Fibroblast of mammary gland (primary cell): Measurements from ENCODE around the gene ASAH2B.
"Not testable (repeated sequence)": the region's sequence is repeated elsewhere in the genome, so short reads cannot be mapped to it uniquely, and the experiment has no call there.

Experiments
- DNase-seq: peaks from one replicate; pipeline ENCODE4 v3.0.0-alpha.2; 2010; ENCODE audit warnings: low read depth
- H3K4me3 ChIP-seq: 2 replicates; pipeline ENCODE4 v1.5.1; 2011; ENCODE audit warnings: low read depth, mild to moderate bottlenecking, low read length, moderate library complexity; ENCODE audit not compliant: control insufficient read depth
- TF ChIP-seq, protein P1 (sequence below): conservative IDR thresholded peaks from 2 replicates; pipeline ENCODE4 v1.5.1; 2011; ENCODE audit warnings: low read depth, low read length, inconsistent platforms; ENCODE audit not compliant: control insufficient read depth, insufficient read depth

The ASAH2B gene

DNA sequence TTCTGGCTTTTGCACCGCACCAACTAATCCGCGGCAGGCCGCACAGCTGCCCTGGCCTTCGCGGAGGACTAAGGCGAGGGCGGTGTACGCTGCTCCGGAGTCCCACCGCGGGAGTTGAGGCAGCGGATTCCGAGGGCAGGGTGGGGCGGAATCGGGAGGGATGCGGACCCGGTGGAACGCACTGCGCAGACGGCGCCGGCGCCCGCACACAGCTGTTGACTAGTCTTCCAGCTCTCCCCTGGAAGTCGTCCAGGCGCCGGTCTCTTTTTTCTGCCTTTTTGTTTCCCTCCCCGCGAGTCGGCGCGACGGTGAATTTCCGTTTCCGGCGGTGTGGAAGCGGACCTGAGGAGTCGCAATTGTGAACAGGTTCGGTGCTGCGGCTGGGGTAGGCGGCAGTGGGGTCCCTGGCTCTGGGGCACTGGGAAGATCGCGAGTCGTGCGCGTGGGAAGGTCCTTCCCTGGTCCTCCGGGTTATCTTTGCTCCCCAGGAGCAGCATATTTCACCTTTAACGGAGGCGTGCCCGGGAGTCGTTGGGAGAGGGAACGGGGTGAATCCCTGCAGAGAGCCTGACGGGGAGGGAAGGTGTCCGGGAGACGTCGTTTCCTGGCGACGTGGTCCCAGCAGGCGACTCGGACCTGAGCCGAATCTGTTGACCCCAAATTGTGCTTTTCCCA, at the start of gene ASAH2B:
Gene ASAH2B (plus strand): TSS at position 319 of the 675 bp plus-strand sequence. CDS start 5,195 bp downstream, outside the sequence.
- TF ChIP-seq, protein P1, sequence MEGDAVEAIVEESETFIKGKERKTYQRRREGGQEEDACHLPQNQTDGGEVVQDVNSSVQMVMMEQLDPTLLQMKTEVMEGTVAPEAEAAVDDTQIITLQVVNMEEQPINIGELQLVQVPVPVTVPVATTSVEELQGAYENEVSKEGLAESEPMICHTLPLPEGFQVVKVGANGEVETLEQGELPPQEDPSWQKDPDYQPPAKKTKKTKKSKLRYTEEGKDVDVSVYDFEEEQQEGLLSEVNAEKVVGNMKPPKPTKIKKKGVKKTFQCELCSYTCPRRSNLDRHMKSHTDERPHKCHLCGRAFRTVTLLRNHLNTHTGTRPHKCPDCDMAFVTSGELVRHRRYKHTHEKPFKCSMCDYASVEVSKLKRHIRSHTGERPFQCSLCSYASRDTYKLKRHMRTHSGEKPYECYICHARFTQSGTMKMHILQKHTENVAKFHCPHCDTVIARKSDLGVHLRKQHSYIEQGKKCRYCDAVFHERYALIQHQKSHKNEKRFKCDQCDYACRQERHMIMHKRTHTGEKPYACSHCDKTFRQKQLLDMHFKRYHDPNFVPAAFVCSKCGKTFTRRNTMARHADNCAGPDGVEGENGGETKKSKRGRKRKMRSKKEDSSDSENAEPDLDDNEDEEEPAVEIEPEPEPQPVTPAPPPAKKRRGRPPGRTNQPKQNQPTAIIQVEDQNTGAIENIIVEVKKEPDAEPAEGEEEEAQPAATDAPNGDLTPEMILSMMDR, result no peak
- peak within 1 kb of the TSS; percentile 72 for H3K4me3 ChIP-seq
- peak; percentile 67 for DNase-seq

DNA sequence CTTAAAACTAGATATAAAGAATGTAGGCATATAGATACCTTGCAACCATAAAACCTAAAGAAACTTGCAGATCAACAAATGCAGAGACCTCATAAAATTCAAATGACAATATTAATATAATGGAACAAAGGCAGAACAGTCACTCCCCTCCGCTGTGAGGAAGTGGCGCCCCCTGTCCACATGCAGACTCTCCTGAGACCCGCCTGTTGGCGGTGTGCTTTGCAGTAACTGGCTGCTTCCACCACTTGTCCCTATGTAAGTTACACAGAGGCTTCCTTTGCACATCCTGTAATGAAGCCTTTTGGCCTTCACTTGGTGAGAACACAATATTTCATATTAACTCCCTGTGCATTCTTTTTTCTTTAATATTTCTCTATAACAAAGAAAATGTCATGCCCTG, 41.9 kb upstream of the ASAH2B start:
- not testable (repeated sequence) for H3K4me3 ChIP-seq, DNase-seq

DNA sequence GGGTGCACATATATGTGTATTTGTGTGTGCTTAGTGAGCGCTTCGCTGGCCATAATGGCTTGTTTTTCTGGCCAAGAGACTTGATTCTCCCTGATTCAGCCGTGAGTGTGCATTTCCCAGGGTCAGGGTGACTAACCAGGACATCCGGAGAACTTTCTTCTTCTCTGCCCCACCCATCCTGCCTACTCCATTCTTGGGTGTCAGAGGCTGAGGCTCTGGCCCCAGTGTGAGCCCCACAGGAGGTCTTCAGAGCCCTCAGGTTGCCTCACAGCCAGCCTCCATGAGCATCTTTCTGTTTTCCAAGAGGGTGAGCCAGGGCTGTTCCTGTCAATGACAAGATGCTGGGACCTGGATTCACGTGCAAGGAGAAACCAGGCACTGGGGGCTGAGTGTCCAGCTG, 37.8 kb upstream of the ASAH2B start:
- DNase-seq, result peak; percentile 33
- not testable (repeated sequence) for H3K4me3 ChIP-seq

DNA sequence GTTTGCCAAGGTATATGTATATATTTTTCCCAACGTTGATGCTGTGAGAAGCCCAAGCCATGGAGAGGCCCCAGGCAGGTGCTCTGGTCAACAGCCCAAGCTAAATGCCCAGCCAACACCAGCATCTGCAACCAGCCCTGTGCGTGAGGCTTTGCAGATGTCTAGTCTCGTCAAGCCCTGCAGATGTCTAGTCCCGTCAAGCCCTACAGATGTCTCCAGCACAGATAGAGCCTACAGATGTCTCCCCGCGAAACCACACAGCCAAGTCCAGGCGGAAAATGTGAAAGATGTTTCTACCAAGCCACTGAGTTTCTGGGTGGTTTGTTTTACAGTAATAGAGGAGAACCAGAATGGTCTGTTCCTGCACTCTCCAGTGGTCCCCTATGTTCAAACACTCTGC, 36.7 kb upstream of the ASAH2B start:
- H3K4me3 ChIP-seq, DNase-seq: not testable (repeated sequence)

DNA sequence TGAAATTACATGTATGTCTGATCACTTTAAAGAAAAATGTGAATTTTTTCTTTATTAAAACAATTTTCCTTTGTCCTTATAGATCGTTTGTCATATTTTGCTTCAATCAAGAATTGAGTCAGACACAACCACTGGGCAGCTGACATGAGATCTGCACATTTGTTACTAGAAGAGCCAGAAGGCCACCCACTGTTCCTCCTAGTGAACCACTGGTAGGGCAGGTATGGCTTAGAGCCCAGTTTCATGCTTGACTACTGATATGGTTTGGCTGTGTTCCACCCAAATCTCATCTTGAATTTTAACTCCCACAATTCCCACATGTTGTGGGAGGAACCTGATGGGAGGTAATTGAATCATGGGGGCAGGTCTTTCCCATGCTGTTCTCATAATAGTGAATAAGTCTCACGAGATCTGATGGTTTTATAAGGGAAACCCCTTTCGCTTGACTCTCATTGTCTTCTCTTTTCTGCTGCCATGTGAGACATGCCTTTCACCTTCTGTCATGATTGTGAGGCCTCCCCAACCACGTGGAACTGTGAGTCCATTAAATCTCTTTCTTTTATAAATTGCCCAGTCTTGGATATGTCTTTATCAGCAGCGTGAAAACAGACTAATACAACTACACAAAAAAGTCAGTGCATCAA, 35.2 kb upstream of the ASAH2B start:
- not testable (repeated sequence) for H3K4me3 ChIP-seq
- DNase-seq, result peak; percentile 50

DNA sequence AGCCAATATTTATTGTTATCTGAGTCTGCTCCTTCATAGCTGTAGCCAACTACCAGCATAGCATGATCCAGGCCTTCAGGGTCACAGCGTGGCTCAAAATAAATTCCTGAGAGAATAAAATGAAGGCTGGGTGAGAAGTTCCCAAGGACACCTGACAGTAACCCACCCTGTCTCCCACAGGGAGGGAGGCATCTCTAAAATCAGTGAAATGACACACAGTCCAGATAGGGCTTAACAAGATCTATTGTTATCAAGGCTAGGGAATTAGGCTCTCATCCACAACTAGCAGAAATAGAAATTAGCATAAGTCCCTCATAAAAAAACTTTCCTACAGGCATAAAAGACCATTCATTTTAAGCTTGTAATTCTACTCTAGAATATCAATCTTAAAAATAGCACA, 33.7 kb upstream of the ASAH2B start:
- DNase-seq, H3K4me3 ChIP-seq: not testable (repeated sequence)

DNA sequence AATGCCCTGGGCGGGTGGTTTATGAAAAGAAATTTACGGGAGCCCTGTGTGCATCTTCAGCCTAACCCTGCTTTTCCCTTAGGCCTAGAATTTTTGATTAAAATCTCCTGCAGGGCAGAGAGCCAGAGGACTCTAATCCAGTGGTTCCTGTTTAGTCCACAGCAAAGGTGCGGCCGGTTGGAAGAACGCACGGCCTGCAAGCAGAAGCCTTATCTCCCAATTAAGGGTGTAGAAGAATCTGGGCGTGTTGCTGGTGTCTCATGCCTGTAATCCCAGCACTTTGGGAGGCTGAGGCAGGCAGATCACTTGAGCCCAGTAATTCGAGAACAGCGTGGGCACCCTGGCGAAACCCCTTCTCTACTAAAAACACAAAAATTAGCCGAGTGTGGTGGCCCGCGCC, 29.5 kb upstream of the ASAH2B start:
- not testable (repeated sequence) for DNase-seq, H3K4me3 ChIP-seq

DNA sequence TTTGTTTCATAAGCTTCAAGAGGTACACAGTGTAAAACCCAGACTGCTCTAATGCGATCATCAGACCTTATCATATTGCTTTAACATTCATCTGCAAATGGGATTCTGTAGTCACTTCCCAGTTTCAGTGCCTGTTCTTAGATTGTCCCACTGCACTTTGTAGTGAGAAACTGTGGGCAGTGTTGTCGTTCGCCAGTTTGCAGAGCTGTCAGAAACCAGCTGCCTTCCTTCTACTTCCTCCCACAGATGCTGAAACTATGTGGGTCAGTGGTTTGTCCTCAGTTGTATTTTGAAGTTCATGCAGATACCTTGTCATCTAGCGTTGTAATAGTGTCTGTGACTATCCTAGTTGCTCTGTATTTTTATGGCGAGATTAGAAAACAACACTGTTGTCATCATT, 15.9 kb upstream of the ASAH2B start:
- not testable (repeated sequence) for DNase-seq, H3K4me3 ChIP-seq

DNA sequence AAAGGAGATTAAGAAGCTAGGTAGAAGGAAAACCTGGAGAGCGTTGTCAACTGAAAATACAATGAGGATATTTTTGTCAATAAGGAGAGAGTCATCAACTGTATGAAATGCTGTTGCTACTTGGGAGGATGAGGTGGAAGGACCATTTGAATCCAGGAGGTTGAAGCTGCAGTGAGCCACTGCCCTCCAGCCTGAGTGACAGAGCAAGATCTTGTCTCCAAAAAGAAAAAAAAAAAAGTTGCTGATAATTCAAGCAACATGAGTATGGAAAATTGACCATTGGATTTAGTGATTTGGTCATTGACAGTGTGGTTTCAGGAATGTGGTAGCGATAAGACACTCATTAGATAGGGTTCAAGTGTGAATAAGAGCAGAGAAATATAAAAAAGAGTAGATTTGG, 11.6 kb upstream of the ASAH2B start:
- DNase-seq, H3K4me3 ChIP-seq: not testable (repeated sequence)

DNA sequence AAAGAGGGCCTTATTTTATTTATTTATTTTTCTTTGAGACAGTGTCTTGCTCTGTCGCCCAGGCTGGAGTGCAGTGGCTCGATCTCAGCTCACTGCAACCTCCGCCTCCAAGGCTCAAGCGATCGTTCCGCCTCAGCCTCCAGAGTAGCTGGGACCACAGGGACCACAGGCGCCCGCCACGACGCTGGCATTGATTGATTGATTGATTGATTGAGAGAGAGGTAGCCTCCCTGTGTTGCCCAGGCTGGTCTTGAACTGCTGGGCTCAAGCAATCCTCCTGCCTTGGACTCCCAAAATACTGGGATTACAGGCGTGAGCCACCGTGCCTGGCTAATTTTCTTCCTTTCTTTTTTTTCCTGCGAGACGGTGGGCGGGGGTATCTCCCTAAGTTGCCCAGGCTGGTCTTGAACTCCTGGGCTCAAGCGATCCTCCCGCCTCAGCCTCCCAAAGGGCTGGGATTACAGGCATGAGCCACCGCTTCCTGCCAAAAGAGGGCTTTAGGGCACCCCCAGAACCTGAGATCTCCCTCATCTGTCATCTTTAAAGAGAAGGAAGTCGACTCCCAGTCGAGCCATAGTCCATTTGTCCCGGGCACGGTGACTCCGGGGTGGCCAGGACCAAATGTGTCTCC, 634 bp upstream of the ASAH2B start:
- not testable (repeated sequence) for DNase-seq
- H3K4me3 ChIP-seq, result peak overlapping the region; percentile 72

DNA sequence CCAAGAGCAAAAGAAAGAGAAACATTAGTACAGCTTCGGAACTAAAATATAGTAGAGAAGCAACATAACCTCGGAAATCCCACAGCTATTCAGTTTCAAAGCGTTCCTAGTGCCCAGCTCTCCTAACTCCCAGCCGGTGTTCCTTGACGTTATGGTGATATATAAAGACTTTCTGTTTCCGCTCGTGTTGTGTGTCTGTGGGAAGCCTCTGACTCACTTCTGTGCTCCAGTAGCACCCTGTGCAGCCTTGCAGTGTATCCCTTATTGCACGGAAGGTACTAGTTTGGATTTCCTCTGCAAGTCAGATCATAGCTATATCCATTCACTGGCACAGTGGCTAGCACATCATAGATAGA, 535 bp downstream of the ASAH2B start:
- TF ChIP-seq, protein P1, result no peak
- DNase-seq, result peak; percentile 72
- peak overlapping the region; percentile 72 for H3K4me3 ChIP-seq

DNA sequence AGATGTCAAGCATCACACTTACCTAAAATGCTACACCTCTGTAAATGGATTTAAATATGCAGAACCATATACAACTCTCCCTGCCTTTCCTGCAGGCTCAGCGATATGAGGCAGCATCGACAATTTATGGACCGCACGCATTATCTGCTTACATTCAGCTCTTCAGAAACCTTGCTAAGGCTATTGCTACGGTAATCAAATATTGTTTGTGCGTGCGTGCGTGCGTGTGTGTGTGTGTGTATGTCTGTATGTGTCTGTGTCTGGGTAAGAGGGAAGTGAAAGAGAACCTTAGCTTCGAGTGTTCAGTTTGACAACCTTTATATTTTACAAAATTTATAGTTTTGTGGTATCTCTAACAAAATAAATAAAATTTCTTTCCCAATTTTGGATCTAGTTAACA, 3.1 kb downstream of the ASAH2B start:
- H3K4me3 ChIP-seq, DNase-seq: not testable (repeated sequence)

DNA sequence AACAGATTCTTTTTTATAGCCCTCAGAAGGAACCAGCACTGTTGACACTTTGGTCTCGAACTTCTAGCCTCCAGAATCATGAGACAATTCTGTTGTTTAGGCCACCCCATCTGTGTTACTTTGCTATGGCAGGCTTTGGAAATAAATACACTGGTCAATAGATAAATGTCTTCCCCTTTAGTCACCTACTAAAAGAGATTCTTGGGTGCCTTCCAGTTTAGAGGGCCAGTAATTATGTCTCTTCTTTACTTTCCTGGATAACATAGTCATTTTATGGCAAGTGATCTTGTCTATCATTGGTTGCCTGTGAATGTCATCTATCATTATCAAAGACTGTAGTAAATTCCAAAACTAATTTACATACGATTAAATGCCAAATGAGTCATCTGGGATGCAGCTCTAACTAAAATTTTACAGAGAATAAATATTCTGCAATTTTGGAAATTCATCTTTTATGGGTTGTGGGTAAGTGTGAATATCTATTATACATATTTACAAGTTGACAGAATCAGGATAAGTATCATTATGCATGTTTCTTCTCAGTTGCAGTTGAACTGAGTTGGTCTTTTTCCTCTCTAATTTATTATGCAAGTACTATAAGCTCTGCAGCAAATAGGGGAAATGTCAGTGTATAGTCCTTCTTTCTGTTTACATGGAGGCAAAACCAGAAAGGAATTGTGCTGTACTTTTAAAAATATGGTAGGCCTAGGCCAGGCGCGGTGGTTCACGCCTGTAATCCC, 27.2 kb downstream of the ASAH2B start:
- H3K4me3 ChIP-seq, result not testable (repeated sequence)
- peak; percentile 73 for DNase-seq

DNA sequence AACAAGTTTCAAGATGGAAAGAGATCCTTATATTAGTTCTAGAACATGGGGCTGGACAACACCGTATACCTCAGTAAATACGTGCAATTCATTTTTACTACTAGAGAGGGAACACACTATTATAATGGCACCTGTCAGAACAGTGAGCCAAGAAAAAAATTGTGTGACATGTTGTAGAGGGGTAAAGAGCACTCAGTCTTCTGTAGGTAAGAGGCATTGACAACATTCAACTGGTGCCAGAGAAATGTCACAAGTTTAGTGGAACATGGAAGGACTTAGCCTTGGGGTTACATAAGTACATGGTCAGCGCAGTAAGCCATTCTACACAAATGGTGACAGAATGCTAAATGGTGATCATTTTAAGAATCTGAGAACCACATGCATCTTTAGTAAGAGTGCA, 32.3 kb downstream of the ASAH2B start:
- H3K4me3 ChIP-seq, DNase-seq: not testable (repeated sequence)

DNA sequence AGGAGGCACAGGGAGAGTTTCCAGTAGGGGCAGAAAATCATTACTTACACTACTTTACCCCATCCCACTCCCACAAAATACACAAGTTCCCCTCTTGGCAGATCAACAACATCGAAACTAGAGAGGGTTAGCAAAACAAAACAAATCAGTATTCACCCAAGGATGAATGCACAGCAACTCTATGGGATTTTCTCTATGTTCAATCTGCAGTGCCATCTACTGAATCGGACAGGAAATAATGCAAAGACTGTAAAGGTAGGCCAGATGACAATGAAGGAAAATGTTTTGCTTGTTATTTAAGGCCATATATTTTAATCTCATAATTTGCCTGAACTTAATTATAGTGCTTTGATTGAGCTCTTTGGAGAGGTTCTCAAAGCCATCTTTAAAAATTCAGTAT, 35.1 kb downstream of the ASAH2B start:
- not testable (repeated sequence) for H3K4me3 ChIP-seq
- DNase-seq, result peak; percentile 15

DNA sequence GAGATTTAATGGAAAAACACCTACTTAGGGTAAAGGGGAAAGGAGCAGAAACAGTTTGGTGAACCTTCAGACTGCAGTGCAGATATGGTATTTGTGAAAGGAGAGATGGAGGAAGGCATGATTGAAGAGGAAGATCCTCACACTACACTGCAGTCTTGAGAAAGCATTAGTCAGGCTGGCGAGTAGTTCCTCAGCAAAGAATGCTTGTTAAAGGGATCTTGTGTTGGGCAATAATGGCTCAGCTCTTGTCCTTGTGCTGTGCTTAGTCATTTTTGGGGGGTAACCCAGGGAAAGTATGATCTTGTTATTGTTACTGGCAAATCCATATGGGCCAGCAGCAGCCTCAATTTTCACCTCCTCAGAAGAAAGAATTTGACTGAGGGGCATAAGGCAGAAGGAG, 40.3 kb downstream of the ASAH2B start:
- H3K4me3 ChIP-seq, result not testable (repeated sequence)
- DNase-seq, result peak; percentile 84
